ENCODE data around the gene MTA1. TPM values are rescaled to one million over a fixed set of nuclear protein-coding genes. Genes with fewer than 3 reads are reported as not detected.
A peak's percentile ranks its signal among the peaks of the same experiment; 100 is the strongest.

Gene MTA1
- total and polyA plus RNA-seq, 12 donors = 11.8 to 270 (median 59.5) TPM

GRCh38 chr14:105490267-105490571 is 70.6 kb downstream of the MTA1 start:
- peak in 4 of 7 donors; percentile 43 to 75 (median 60) for DNase-seq

GRCh38 chr14:105490572-105491365 is 71.1 kb downstream of the MTA1 start, which contains the start of gene TEDC1:
TEDC1 (plus strand) TSS chr14:105491246; CDS start chr14:105491376, 130 bp downstream.
- DNase-seq = peak; percentile 99 to 100 (median 100)
- peaks cover 7 to 29% of the 10 kb centered on the region in 2 donors for H3K4me1 ChIP-seq (replicated peaks in 1 of 2)

More at GRCh38 chr14:105490267-105490571, 70.6 kb downstream of the MTA1 start:
- WGBS, 4 donors = 0% methylated on average over 17 to 29 of the region's 33 CpGs; no CpG with 5 or more reads in 1 of the 4 donors
- H3K36me3 ChIP-seq (replicated peaks in 1 of 2) = no peaks in the 10 kb centered on the region
- peak overlapping the region in 4 of 5 donors; percentile 82 to 91 (median 86) for H3K27ac ChIP-seq
- TF ChIP-seq CTCF (IDR thresholded peaks at IDR 0.05) (no peak), POLR2A (IDR thresholded peaks at IDR 0.05) (no peak)
- peak overlapping the region in 3 of 4 donors; percentile 17 to 77 (median 32) for H3K4me3 ChIP-seq
- intact Hi-C loops (cut with DNase I) = no loop called here
- no peaks in the 10 kb centered on the region for H3K9me3 ChIP-seq (replicated peaks in 1 of 3)
- H3K4me1 ChIP-seq (replicated peaks in 1 of 2) = peaks cover 7 to 30% of the 10 kb centered on the region in 2 donors
- H3K27me3 ChIP-seq = peaks cover 11% of the 10 kb centered on the region

GRCh38 chr14:105491366-105491973 is 71.8 kb downstream of the MTA1 start:
- H3K4me1 ChIP-seq (replicated peaks in 1 of 2) = peaks cover 7 to 25% of the 10 kb centered on the region in 2 donors
- intact Hi-C loops (cut with DNase I) = no loop called here
- DNase-seq = peak; percentile 49 to 82 (median 68)
- peak; percentile 24 to 29 for TF ChIP-seq POLR2A (IDR thresholded peaks at IDR 0.05)
- no peak for TF ChIP-seq CTCF (IDR thresholded peaks at IDR 0.05)
- peaks cover 11% of the 10 kb centered on the region for H3K27me3 ChIP-seq
- peak overlapping the region in 2 of 4 donors; percentile 29 to 46 for H3K4me3 ChIP-seq
- H3K9me3 ChIP-seq (replicated peaks in 1 of 3) = no peaks in the 10 kb centered on the region
- H3K36me3 ChIP-seq (replicated peaks in 1 of 2) = no peaks in the 10 kb centered on the region
- H3K27ac ChIP-seq = peak overlapping the region in 4 of 5 donors; percentile 63 to 77 (median 70)
- WGBS, 4 donors = 0 to 8% (median 1%) methylated on average over 3 to 53 of the region's 53 CpGs

More at GRCh38 chr14:105490572-105491365, 71.1 kb downstream of the MTA1 start, which contains the start of gene TEDC1:
- H3K27ac ChIP-seq = peak within 1 kb of the TSS in 4 of 5 donors; percentile 82 to 91 (median 86)
- TF ChIP-seq CTCF (IDR thresholded peaks at IDR 0.05) (peak; percentile 10 to 97 (median 67)), POLR2A (IDR thresholded peaks at IDR 0.05) (peak; percentile 40 to 68)
- H3K36me3 ChIP-seq (replicated peaks in 1 of 2) = no peaks in the 10 kb centered on the region
- H3K27me3 ChIP-seq = peaks cover 11% of the 10 kb centered on the region
- WGBS, 4 donors = 0 to 1% (median 0%) methylated on average over 3 to 94 of the region's 94 CpGs
- intact Hi-C loops (cut with DNase I) = no loop called here
- no peaks in the 10 kb centered on the region for H3K9me3 ChIP-seq (replicated peaks in 1 of 3)
- H3K4me3 ChIP-seq = peak within 1 kb of the TSS in 3 of 4 donors; percentile 29 to 77 (median 32)

Data from adrenal gland (tissue), 12 donors.